ENCODE data around the gene SRD5A3.

Gene SRD5A3

DNA sequence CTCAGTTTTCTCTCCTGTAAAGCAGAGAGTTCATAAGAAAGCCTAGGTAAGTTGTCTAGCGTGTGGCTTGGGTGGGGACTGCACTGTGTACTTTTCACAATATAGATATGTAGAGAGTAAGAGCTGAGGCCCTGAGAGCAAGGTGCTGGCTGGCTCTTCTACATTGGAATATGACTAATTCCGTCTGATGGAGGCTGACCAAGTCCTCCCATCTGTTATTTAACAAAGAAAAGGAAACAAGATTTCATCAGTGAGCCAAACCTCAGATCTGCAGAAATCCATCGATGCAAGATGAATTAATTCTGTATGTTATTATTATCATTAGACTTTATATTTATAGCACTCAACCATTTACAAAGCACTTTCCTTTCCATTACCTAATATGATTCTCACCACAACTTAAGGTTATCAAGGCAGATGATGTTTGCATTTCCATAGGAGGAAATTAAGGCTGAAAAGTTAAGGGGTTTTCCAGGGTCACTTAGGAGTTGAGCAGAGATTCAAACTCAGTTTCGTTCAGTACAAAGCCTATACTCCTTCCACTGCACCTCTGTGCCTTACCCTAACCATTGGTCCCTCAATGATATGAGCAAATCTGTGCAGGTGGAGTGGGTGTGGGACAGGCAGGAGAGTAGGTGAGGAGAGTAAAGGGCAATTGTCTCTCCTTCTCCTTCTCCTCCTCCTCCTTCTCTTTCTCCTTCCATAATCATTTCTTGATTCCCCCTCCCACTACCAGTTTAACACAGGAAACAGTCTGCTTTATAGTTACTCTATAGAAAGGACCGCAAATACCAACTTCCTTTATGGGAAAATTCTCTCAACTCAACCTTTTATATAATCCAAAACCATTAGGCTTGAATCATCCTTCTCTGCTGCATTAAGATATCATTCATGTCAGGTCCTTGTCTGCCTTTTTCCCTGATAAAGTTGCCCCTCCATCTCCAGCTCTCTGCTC, 27.6 kb upstream of the SRD5A3 start:
- no peaks in the 10 kb centered on the region for H3K36me3 ChIP-seq
- H3K27me3 ChIP-seq: no peaks in the 10 kb centered on the region
- no peak overlapping the region for H3K4me3 ChIP-seq
- no peak for TF ChIP-seq Cebpa-rat (IDR thresholded peaks at IDR 0.05)
- H3K27ac ChIP-seq: no peak overlapping the region
- H3K9ac ChIP-seq: no peak overlapping the region
- H3K9me3 ChIP-seq: no peaks in the 10 kb centered on the region
- H4K20me1 ChIP-seq: no peaks in the 10 kb centered on the region
- peak overlapping the region; percentile 44 for H3K4me2 ChIP-seq
- H3K4me1 ChIP-seq: peaks cover 24% of the 10 kb centered on the region

DNA sequence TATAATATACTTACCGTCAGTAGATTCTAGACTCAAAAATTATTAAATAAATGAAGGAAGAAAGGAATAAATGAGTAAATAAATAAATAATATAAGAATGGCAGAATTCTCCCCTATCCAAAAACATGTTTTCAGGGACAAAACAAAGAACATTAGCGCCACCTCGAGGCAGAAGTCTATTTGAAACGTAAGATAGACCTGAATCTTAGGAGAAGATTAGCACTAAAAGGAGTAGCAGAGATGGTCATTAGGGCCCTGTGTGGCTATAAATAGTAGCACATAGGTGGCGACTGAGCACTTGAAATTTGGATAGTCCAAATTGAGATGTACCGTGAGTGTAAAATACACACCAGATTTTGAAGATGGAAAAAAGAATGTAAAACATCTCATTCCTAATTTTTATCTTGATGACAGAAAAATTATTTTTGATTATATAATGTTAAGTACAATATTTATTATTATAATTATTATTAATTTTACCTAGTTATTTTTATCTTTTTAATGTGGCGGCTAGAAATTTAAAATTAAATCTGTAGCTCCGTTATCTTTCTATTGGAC, 24.3 kb upstream of the SRD5A3 start:
- Histone ChIP-seq H3K9me3 (no peaks in the 10 kb centered on the region), H3K9ac (no peak overlapping the region), H3K4me1 (peaks cover 24% of the 10 kb centered on the region), H3K27ac (no peak overlapping the region), H3K36me3 (no peaks in the 10 kb centered on the region), H3K27me3 (no peaks in the 10 kb centered on the region), H3K4me3 (no peak overlapping the region), H4K20me1 (no peaks in the 10 kb centered on the region), H3K4me2 (no peak overlapping the region)
- TF ChIP-seq Cebpa-rat (IDR thresholded peaks at IDR 0.05): no peak

DNA sequence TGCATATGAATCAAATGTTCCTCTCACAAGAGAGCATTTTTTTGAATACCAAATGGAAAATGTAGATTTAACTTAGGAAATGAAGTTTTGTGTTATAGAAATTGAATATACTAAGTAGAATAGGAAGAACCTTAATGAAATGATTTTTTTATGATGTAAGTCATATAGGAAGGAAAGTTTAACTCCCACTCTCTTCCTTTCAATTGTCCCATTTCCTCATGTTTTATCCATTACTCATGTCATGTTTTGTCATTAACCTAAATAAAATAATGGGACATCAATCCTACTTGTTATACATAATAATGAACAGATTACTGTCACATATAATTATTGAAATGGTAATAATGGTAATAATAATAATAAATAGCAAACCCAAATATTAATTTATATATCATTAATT, 22.7 kb upstream of the SRD5A3 start:
- Histone ChIP-seq H3K9me3 (no peaks in the 10 kb centered on the region), H3K27me3 (no peaks in the 10 kb centered on the region), H3K4me1 (peaks cover 23% of the 10 kb centered on the region), H3K4me3 (no peak overlapping the region), H3K27ac (no peak overlapping the region), H4K20me1 (no peaks in the 10 kb centered on the region), H3K9ac (no peak overlapping the region), H3K36me3 (no peaks in the 10 kb centered on the region), H3K4me2 (no peak overlapping the region)
- no peak for TF ChIP-seq Cebpa-rat (IDR thresholded peaks at IDR 0.05)

DNA sequence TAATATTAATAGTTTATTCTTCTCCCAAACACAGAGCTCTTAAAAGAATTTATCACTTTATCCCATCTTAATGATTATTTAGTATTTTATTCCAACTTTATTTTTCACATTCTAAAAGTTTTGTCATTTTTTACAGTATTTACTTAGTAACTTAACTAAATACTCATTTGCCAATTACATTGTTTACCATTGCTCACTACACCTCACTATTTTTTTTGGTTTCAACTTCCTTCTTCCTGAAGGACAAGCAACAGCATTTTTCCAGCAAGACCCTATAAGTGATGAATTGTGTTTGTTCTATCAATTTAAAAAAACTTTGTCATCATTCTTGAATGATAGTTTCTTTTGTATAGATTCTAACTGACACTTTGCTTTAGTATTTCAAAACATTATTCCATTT, 19.4 kb upstream of the SRD5A3 start:
- Histone ChIP-seq H3K4me1 (no peaks in the 10 kb centered on the region; the same call in 1 of the 2 replicates), H3K27me3 (no peaks in the 10 kb centered on the region), H4K20me1 (no peaks in the 10 kb centered on the region), H3K4me3 (no peak overlapping the region), H3K27ac (no peak overlapping the region), H3K9ac (no peak overlapping the region), H3K36me3 (no peaks in the 10 kb centered on the region), H3K9me3 (peaks cover 24% of the 10 kb centered on the region), H3K4me2 (no peak overlapping the region)
- TF ChIP-seq Cebpa-rat (IDR thresholded peaks at IDR 0.05): no peak

DNA sequence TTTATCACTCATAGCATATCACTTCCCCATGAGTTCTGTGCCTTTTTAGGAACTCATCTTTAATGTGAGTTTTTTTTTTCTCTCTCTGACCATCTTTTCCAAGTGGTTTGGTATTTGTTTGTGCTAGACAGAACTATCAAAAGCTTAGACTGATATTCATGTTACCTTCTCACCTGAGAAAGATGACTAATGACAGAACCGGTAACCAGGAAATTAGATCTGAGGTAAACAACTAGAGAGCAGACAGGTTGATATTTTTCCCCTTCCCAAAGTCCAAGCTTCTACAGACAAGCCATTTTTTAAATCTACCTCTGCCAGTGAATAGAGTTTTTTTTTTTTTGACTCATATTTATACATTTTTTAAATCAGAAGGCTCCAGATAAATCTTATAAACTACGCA, 17.0 kb upstream of the SRD5A3 start:
- no peak overlapping the region for H3K4me2 ChIP-seq
- no peaks in the 10 kb centered on the region for H4K20me1 ChIP-seq
- H3K4me3 ChIP-seq: no peak overlapping the region
- TF ChIP-seq Cebpa-rat (IDR thresholded peaks at IDR 0.05): no peak
- H3K9me3 ChIP-seq: peaks cover 25% of the 10 kb centered on the region
- no peaks in the 10 kb centered on the region; the same call in 1 of the 2 replicates for H3K4me1 ChIP-seq
- H3K27me3 ChIP-seq: no peaks in the 10 kb centered on the region
- no peaks in the 10 kb centered on the region for H3K36me3 ChIP-seq
- H3K27ac ChIP-seq: no peak overlapping the region
- H3K9ac ChIP-seq: no peak overlapping the region

DNA sequence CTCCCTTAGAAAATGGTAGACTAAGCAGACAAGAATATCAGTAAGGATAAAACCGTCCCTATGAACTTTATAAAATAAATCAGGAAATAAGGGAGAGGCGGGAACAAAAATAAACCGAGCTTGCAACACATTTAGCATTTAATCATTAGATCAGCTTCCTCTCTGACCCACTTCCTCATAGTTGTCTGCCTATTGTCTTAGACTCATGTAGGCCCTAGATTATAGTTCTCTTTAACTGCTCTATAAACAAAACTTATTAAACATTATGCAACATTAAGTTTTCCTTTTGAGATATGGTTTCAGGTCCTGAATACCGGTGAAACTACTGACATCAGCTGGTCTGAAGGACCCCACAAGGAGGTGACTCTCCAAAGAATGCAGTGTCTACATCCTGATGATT, 15.8 kb upstream of the SRD5A3 start:
- Histone ChIP-seq H3K9ac (no peak overlapping the region), H3K4me3 (no peak overlapping the region), H3K27me3 (no peaks in the 10 kb centered on the region), H4K20me1 (no peaks in the 10 kb centered on the region), H3K36me3 (no peaks in the 10 kb centered on the region), H3K27ac (no peak overlapping the region), H3K4me1 (peaks cover 2% of the 10 kb centered on the region; the same call in 1 of the 2 replicates), H3K4me2 (peak overlapping the region; percentile 8; the same call in 1 of the 2 replicates), H3K9me3 (peaks cover 25% of the 10 kb centered on the region)
- TF ChIP-seq Cebpa-rat (IDR thresholded peaks at IDR 0.05): no peak

DNA sequence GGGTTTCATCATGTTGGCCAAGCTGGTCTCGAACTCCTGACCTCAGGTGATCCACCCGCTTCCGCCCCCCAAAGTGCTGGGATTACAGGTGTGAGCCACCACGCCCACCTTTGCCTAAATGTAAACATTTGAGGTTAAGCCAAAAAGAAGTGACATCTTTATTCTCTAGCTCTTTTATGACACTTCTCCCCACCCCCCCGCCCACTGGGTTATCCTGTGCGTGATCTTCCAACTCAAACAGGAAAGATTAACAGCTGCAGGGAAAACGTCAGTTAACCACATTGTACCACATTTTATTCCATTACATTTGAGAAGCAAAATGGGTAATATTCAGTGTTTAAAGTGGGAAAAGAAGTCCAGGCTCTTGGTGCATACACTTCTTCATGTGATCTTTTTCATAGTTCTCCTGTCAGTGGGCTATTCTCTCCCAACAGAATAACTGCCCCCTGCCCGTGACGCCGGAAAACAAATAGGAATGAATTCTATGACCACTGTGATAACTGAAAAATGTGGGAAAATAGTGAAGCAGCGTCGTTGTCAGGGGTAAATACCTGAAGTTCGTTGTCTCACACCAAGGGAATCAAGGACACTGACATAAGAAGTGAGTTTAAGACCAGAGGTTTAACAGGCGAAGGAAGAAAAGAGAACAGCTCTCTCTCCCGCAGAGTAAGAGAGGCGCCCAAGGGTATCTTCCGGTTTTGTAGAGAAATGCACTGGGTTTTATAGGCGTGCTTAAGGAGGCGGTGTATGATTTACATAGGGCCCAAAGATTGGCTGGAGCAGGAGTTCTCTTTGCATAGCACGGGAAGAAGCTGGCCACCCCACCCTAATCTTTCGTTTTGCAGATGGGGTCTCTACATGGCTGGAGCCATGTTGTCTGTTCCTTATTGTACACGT, 9.7 kb upstream of the SRD5A3 start:
- H3K4me1 ChIP-seq: peaks cover 19% of the 10 kb centered on the region
- no peaks in the 10 kb centered on the region for H3K36me3 ChIP-seq
- no peak for TF ChIP-seq Cebpa-rat (IDR thresholded peaks at IDR 0.05)
- peak overlapping the region; percentile 52 for H3K4me2 ChIP-seq
- no peaks in the 10 kb centered on the region for H3K27me3 ChIP-seq
- H3K9me3 ChIP-seq: peaks cover 27% of the 10 kb centered on the region
- H3K9ac ChIP-seq: no peak overlapping the region
- H3K27ac ChIP-seq: peak overlapping the region; percentile 53
- no peaks in the 10 kb centered on the region for H4K20me1 ChIP-seq
- no peak overlapping the region for H3K4me3 ChIP-seq

DNA sequence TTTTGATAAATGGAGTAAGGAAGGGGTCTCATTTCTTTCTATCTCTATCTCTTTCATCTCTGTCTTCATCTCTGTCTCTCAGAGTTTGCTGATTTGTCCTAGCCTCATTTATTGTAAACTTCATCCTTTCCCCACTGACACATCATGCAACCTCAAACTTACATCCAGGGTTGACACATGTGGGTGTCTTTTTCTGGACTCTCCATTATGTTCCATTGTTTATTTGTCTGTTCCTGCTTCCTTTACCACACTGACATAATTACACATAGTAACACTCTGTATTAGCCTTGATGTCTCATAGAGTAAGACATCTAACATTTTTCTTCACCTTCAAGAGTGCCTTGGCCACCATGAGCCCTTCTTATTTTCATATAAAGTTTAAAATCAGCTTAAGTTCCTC, 8.1 kb upstream of the SRD5A3 start:
- Histone ChIP-seq H3K4me1 (peaks cover 19% of the 10 kb centered on the region), H3K4me2 (no peak overlapping the region), H3K4me3 (no peak overlapping the region), H3K9ac (no peak overlapping the region), H3K36me3 (no peaks in the 10 kb centered on the region), H3K27ac (no peak overlapping the region), H4K20me1 (no peaks in the 10 kb centered on the region), H3K9me3 (peaks cover 27% of the 10 kb centered on the region), H3K27me3 (no peaks in the 10 kb centered on the region)
- no peak for TF ChIP-seq Cebpa-rat (IDR thresholded peaks at IDR 0.05)

DNA sequence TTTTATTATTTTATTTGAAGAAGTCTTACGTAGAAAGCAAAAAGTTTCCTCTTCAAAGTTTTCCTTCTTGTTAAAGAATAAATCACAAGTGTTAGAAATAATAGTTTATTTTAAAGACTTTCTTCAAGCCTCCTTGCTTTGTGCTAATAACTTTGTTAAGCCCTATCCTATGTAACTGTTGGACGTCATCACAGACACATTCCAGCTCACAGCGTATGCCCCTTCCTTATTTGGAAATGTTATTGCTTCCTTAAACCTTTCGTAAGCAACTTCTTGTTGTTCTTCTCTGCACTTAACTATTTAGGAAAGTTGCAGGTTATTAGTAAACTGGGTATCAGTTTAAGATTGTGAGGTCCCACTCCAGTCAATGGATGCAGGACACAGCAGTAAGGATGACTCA, 7.6 kb upstream of the SRD5A3 start:
- Histone ChIP-seq H3K4me3 (no peak overlapping the region), H3K9ac (no peak overlapping the region), H4K20me1 (no peaks in the 10 kb centered on the region), H3K27me3 (no peaks in the 10 kb centered on the region), H3K27ac (no peak overlapping the region), H3K4me1 (peaks cover 19% of the 10 kb centered on the region), H3K4me2 (no peak overlapping the region), H3K9me3 (peaks cover 29% of the 10 kb centered on the region), H3K36me3 (no peaks in the 10 kb centered on the region)
- TF ChIP-seq Cebpa-rat (IDR thresholded peaks at IDR 0.05): no peak
